Kasumi-1 (cell line): Measurements from ENCODE around the gene KRT85.
A peak's percentile ranks its signal among the peaks of the same experiment; 100 is the strongest.

ENCODE experiments used
- DNase-seq, 2 experiments: peaks; one replicate each; lab custom pipeline; 2025; lab: John Stamatoyannopoulos, UW

The KRT85 gene

GRCh38 chr12:52323416-52324152 lies 43.7 kb downstream of the KRT85 start:
- no peak for DNase-seq

GRCh38 chr12:52323001-52323400 lies 44.3 kb downstream of the KRT85 start:
- no peak for DNase-seq

GRCh38 chr12:52322069-52322468 lies 45.2 kb downstream of the KRT85 start:
- no peak for DNase-seq

GRCh38 chr12:52321418-52321817 lies 45.9 kb downstream of the KRT85 start:
- no peak for DNase-seq

- DNase-seq: no peak
These were observed 46.4 kb downstream of the KRT85 start, which contains the start of gene KRT83 for GRCh38 chr12:52320784-52321400. KRT83 (minus strand) TSS chr12:52321398; CDS start chr12:52321335, 63 bp downstream.

- no peak for DNase-seq
These were observed 48.2 kb downstream of the KRT85 start for GRCh38 chr12:52319097-52319496.

- DNase-seq: no peak
These were observed 48.9 kb downstream of the KRT85 start for GRCh38 chr12:52318241-52318990.

GRCh38 chr12:52317468-52318052 lies 49.7 kb downstream of the KRT85 start:
- no peak for DNase-seq

- DNase-seq: no peak
These were observed 50.6 kb downstream of the KRT85 start for GRCh38 chr12:52316701-52317100.

GRCh38 chr12:52316290-52316689 lies 51.0 kb downstream of the KRT85 start:
- no peak for DNase-seq

GRCh38 chr12:52315721-52316120 lies 51.6 kb downstream of the KRT85 start:
- peak in 1 of 2 experiments; percentile 21 for DNase-seq

- DNase-seq: no peak
These were observed 52.8 kb downstream of the KRT85 start for GRCh38 chr12:52314511-52314910.

GRCh38 chr12:52313926-52314325 lies 53.4 kb downstream of the KRT85 start:
- DNase-seq: no peak

GRCh38 chr12:52313461-52313860 lies 53.8 kb downstream of the KRT85 start:
- no peak for DNase-seq

GRCh38 chr12:52312086-52312485 lies 55.2 kb downstream of the KRT85 start:
- no peak for DNase-seq

- DNase-seq: no peak
These were observed 56.0 kb downstream of the KRT85 start for GRCh38 chr12:52311285-52311648.

- DNase-seq: no peak
These were observed 56.5 kb downstream of the KRT85 start for GRCh38 chr12:52310622-52311284.
